GM19324 (cell line): ENCODE results near the gene ANK3.
A peak's percentile ranks its signal among the peaks of the same experiment; 100 is the strongest.

Experiments used
- ATAC-seq: cut with Tn5 transposase; IDR thresholded peaks from one replicate; pipeline ENCODE4 v1.9.1; 2021; ENCODE audit warnings: mild to moderate bottlenecking, moderate library complexity; ENCODE audit not compliant: unreplicated experiment, low FRiP score

ANK3 gene

DNA sequence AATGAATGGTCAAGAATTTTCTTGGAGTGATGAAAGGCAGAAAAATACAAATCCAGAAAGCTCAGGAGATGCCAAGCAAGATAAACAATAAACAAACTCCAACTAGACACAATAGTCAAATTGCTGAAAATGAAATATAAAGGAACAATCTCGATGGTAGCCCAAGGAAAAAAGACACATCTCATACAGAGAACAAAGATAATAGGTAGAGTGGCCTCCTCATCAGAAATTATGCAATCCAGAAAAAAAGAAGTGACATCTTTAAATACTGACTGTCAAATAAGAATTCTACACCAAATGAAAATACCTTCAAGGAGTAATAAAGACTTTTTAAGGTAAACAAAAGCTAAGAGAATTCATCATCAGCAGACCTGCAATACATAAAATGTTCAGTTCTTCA lies 150.4 kb downstream of the ANK3 start:
- ATAC-seq = no peak

DNA sequence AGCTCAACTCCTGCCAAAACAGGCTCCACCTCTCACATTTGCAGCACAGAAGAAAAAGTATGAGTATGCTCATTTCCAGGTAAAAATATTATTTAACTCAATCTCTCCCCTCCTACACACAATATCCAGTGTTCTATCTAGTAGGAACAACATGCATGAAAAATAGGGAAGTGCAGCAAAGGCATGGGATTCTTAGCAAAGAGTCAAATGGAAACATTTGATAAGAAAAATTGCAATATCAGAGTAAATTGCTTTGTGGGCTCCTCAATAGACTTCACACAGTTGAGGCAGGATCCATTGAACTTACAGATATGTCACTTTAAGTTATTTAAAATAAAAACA lies 150.9 kb downstream of the ANK3 start:
- ATAC-seq = no peak

DNA sequence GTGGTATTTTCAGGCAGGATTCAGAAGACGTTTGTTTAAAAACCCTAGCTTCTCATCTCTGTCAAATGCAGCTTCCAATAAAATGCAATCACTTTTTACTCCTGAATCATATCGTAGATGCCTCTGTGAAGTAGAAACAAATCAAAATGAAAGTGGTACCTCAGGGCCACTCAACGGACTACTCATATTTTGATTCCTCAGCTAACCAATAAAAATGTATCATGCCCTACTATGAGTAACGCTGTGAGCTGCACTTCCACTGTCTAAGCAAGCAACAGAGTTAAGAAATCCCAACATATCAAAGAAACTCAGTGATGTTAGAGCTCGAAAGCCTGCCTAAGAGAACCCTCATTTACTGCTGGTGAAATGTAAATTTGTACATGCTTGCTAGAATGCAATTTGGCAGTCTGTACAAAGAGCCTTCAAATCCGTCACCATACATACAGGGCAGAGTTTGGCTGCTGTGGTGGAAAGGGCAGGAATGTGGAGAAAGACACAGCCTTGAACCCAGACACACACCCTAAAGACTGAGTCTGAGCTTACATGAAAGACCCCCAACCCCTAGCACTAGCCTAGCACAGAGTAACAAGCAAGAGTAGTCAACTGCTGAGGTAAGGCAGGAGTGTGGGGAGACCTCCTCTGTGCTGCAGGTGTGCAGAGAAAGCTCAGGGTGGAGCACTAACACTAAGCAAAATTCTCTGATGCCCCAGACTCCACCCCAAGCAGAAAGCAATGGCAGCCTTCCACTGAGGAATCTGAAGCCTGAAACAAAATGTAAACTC lies 151.5 kb downstream of the ANK3 start:
- peak; percentile 50 for ATAC-seq

DNA sequence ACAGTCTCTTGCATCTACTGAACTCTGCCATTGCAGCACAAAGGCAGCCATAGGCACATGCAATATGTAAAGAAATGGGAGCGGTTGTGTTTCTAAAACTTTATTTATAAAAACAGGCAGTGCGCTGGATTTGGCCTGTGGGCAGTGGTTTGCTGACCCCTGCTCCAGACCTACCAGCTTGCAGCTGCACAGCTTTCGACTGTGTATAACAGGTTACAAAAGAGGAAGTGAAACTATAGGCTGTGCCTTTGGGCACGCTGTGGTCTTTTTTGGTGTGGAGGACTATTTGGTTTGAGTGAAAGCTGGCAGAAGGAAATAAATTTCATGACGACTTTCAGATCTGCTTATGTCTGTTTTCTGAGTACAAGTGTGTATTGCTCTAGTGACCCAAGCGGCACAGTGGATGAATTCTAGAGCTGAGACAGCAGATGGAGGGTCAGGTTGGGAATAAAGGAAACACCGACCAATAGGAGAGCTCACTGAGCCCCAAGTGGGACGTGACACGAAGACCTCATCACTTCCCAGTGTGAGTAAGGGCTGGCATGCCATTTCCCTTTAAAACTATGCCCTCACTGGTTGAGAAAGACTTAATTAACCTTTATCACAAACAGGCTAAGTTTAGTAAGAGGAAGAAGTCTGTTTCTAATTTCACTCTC lies 152.7 kb downstream of the ANK3 start:
- ATAC-seq = peak; percentile 99

DNA sequence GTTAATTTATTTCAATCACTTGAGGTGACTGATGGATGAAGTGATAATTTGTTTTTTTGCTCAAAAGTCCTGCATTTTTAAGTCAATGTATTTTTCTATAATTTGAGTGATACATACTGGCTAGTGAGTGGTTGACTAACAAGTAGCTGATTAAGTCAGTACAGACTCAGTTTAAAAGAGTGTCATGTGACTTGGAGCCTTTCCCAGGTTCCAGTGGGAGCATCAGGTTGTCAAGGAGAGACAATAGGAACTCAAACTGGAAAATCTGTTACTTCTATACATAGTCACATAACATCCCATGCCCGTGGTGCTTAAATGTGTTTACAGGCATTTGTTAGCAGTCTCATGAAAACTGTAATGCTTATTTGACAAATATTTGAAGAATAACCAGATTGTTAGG lies 154.7 kb downstream of the ANK3 start:
- no peak for ATAC-seq

DNA sequence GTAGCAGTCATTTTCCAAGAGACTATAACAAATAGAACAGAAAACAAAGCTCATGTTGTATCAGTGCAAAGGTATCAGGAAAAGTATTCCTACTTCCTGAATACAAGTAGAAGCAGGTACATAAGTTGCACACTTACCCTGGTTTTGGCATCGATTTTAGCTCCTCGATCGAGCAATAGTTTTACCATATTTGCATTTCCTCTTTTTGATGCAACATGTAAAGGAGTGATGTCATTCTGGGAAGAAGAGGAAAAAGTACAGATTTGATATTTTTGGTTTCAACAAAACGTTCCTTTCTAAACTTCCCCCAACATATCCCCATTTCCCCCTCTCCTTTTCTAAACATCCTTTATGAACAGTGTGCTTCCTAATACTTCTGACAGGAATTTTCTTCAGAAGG lies 155.1 kb downstream of the ANK3 start:
- ATAC-seq = no peak

DNA sequence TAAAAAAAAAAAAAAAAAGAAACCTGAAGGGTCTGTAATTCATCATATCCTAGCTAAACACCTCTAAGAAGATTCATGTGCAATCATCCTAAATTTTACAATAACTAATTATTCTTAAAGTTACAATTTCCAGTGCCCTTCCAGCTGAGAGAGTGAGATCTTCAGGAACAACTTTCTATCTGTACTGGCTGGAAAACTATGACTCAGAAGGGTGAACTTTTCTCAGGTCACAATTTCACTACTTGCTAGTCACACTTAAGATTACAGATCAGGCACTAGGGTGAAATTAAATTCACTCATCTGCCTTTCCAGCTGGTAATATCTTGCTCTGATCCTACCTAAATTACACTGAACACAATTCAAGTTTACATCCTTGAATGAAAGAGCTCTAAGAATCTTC lies 158.8 kb downstream of the ANK3 start:
- ATAC-seq = no peak

DNA sequence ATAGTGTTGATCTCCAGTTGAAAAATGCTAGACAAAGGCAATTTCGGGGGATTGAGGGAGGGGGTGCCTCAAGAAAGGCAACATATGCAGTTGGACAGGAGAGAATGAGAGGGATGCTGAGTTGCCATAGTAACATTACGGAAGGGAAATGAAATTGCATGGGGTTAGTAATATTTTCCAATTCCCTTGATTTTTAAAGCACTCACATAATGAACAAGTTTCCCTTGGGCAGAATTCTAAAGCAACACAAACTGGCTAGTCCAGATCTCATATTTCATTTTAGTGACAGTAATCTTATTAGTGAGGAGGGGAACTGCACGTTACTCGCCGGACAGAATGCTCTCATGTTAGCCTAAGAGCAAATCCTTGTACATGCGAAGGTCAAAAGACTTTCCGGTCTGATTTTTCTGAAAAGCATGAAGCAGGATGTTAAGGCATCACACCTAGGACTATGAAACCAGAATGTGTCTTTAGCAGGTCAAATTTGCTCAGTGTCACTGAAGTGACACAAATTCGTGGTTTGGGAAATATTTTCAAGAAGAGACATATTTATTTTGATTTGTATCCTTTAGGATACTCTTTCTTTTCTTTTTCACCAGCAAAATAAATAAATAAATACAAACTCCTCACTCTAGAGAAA lies 165.5 kb downstream of the ANK3 start:
- no peak for ATAC-seq

DNA sequence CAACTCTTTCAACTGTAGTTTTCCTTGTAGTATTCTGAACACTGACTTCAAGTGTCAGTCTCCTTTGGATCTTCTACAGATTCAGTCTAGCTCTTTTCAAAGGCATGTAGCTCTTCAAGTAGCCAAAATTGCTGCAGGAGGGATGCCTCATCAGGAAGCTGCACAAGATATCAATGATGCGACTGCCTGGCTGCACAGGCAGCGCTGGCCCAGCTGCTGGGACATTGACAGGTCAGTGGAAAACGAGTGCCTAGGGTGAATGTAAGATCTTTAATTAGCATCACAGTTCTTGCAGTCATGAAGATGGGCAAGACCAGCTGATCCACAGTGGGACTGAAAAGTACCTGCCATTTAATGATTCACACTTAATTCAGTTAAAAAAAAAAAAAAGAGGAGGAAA lies 167.6 kb downstream of the ANK3 start:
- ATAC-seq = no peak

DNA sequence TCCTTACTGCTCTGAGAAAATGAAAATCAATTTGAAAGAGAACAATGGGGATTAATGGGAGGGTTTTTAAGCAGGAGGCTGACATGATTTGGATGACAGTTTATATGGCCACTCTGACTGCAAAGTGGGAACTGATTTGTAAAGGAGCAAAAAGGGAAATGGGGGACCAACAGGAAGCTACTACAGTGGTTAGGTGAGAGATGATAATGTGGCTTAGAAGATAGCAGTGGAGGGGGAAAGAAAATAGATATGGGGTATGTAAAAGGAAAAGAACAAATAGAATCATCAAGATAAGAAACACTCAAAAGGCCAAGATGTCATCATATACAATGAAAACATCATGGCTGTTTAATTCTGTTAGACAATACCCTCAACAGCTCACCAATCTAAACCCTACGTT lies 177.5 kb downstream of the ANK3 start:
- no peak for ATAC-seq

DNA sequence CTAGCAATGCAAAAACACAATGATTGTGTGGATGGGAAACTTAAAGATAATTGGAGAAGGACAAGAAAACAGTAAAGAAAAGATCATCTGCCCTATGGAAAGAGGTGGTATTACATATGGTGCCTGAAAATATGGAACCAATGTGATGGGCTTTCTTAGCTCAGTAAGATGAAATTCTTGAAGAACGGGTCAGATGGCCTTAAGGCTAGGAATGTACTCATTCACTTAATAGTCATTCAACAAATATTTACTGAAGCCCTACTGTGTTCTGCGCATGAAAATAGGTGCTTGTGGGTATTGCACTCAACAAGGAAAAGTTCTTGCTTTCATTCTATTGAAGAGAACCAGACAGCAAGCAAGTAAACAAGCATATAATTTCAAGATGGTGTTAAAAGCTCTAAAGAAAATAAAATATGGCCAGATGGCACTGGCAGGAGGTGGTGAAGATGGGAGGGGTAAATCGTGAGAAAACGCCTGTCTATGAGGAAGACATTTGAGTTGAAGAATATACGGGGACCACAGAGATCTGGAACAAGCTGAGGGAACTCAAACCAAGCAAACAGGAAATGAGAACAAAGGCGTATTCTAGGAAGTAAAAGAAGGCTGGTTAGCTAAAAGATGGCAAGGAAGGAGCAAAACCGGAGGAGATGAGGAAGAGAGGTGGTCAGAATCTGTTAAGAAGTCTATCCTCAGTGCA lies 179.7 kb downstream of the ANK3 start:
- no peak for ATAC-seq

DNA sequence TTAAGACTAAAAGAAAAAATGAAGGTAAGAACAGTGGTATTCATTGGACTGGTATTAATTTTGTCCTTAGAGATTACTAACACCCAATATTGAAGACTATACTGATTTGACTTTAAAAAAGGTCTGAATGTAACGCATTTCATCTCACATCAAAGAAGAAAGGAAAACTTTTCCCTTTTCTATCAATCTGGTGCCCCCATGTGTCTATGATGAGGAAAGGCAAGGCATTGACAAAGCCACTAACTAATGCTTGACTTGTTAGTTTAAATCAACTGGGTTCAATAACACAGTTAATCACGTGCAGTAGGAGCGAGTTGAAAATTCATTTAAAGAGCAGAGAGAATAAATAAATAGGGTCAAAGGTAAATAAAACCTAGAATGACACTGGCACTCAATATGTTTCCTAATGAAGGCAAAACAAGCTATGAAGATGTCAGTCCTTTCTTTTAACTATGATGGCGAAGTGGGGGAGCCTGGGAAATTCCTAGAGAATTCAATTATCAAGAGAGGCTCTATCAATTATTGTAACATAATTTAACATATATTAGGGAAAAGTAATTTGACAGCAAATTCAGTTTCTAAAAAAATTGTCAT lies 180.9 kb downstream of the ANK3 start:
- no peak for ATAC-seq

DNA sequence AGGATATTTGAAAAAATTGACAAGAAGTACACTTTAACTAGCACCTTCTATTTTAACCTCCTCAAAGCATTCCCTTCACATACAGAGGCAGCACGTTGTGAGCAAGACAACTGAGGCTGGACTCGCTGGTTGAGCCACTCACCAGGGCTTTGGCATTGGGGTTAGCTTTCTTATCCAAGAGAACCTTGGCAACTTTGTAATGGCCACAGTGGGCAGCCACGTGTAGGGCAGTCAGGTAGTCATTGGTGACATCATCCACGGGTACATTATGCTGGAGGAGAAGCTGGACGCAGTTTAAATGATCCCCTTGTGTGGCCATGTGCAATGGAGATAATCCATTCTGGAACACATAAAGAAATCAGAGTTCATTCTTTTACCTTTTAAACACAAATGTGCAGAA lies 181.8 kb downstream of the ANK3 start:
- ATAC-seq = no peak

DNA sequence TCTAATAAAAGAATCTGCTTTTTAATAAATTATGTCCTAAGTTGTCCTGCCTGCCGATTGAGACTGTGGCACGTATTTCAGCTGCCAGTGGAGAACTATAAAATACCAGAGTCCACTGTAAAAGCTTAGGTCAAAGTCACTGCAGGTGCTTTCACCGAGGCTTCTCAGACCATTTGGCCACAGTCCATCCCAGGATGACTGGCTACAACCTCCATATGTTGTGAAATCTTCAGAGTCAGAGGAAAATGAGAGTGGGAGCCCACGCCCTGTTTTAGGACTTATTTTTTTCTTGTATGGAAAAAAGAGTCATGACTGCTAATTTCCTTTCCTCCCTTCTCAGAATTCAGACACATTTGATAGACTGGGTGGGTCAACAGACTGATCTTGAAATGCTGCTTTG lies 182.9 kb downstream of the ANK3 start:
- ATAC-seq = no peak

DNA sequence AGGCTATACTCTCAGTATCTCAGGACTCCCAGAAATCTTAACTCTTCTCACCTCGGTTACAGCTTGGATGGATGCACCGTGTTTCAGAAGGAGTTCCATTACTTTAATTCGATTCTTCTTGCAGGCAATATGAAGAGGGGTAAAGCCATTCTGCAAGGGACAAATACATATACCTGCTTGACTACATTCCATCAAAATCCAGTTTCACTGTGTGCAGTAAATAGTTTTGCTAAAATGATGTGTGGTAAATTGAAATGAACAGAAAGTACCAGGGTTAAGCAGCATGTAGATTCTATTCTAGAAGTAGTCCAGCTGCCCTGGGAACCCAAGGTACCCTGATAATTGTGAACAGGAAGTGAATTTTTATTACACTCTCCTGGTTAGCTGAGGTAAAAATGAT lies 183.9 kb downstream of the ANK3 start:
- ATAC-seq = no peak

DNA sequence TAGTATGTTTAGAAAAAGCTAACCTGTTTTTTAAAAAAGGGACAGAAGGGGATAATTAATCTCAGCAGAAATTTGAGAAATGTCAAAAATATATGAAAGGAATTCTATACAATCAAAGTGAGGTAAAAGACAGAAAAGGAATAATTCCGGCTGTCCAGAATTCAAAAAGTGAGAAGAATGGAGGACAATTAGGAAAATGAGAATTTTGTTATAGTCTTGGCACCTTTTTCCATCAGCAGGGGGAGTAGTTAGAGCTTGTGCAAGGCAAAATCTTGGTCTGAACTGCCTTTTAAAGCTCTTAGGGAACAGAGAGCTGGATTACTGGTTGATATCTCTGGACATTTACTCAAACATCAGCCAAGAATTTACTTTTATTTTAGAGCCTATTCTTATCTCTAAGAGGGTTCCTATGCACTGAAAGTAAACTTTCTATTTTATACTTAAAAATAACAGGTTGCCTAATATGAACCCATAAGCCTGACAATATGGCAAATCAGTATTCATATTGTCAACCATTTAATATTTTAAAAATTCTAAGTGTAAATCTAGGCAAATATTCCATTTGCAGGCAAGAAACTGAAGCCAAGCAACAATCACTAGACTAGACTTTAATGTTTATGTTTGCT lies 185.6 kb downstream of the ANK3 start:
- no peak for ATAC-seq

DNA sequence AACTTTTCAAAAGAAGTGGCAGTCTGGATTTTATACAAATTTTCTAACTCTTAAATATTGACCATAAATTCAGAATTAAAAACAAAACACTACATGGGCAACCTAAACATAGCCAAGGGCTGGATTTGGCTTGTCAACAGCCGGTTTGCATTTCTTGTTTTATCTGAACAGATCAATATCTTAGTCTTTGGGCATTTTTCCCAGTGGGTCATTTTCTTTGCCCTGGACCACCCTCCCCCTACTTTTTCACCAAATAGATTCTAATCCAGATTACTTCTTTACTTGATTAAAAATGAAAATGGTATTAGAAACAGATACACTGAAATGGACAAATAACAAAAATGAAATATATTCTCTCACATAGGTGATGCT lies 189.0 kb downstream of the ANK3 start:
- ATAC-seq = no peak

DNA sequence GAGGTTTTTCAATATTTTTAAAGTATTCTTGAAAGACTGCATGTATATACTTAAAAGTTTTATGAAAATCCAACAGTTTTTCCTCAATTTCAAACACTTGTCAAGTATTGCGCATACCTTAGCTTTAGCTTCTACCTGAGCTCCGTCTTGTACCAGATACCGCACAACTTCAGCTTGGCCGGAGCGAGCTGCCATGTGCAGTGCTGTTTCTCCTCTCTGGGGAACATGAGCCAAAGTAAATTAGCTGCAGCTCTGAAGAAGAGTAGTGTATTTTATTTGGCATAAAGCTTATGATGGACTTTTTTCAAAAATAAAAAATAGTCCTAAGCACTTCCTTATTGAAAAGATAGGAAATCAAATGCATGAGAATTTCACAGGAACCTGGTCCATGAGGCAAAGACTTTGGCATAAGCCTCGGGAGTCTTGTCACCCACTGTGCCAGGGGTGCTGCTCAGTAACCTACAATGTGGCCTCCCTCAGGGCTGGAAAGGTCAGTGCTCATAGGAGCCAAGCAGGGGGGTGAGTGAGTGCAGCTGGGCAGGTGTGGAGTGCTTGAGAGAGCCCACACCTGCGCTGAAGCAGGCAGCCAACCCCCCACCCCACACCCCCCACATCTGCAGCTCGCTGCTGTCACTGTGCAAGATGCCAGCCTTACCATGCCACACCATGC lies 189.5 kb downstream of the ANK3 start:
- ATAC-seq = no peak

DNA sequence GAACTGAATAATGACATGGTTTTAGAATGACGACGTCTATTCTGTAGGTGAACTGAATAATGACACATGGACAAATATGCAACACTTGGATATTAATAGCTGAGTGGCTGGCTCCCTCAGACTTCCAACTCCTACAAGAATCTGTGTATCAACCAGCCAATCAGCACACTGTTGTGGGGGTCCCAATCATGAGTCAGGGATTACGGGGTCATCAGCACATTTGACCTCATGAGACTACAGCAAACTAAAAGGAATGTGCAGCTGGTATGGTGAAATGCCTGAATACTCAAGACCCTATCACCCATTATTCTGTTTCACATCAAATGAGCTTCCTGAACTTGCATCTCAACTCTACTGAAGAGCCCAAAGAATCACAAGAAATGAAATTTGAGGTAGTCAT lies 192.5 kb downstream of the ANK3 start:
- no peak for ATAC-seq

DNA sequence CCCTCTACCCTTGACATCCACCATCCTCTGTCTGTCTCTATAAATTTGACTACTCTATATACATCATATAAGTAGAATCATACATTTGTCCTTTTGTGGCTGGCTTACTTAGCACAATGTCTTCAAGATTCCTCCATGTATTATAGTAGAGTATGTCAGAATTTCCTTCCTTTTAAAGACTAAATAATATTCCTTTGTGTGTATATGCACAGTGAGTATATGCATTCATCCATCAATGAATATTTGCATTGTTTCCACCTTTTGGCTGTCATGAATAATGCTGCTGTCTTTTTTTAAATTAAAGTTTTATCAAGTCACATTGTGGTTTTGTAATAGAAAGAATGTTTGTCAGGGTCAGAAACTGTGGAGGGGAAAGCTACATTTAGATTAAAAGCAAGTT lies 195.3 kb downstream of the ANK3 start:
- ATAC-seq = no peak
